HG03280 (cell line): Measurements from ENCODE around the gene PTPRD.

Source experiments
- ATAC-seq: cut with Tn5 transposase; IDR thresholded peaks from one replicate; pipeline ENCODE4 v1.9.1; 2021; ENCODE audit warnings: mild to moderate bottlenecking, moderate library complexity; ENCODE audit not compliant: unreplicated experiment

The PTPRD gene

DNA sequence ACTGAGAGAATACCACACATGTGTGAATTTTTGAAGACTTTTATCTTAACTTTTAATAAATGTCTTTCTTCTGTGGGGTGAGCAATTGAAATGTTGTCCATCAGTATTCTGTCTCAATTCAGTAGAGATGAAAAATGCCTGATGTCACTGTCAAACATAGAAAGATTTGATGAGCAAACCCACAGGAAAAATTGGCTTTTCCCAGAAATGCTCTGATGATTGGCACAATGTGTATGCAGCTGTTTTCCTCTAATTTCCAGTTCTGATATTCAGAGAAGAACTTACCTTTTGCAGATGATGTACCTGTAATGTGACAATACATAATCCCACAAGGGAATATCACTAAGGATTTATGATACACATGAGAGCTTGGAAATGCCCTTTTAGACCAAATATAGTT is 340.0 kb downstream of the PTPRD start:
- no peak for ATAC-seq

DNA sequence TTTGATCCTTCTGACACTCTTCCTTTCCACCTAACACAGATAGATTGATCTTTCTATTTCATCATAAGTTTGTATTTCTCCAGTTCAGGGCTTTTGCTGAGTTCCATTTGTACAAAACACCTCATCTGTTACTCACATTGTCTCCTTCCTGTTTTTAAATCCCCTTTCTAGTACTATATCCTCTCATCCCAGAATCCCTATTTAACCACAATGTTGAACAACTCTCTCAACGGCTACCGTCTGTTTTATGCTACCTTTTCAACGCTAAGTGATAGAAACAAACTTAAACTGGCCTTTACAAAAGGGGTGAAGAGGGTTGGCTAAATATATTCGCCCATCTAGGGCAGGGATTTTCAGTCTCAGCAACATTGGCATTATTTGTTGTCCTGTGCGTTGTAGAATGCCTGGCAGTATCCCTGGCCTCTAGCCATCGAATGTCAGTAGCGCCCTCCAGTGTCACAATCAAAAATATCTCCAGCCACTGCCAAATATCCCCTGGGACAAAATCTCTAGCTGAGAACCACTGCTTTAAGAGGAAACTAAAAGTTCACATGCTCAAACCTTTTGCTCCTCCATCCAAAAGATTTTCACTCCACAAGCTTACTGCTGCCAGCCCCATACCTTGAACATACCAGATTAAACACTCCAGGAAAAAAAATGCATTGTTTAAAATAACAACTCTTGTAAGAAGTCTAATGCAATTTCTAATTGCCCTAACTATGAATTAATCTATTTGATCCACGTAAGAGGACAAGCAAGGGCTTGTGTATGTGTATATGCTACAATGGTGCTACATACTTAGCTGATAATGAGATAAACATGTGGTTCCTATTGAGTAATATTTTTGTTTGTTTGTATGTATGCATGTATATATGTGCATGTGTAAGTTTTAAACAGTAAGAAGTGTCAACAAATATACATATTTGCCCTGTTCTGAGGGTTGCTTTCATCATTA is 344.0 kb downstream of the PTPRD start:
- no peak for ATAC-seq

DNA sequence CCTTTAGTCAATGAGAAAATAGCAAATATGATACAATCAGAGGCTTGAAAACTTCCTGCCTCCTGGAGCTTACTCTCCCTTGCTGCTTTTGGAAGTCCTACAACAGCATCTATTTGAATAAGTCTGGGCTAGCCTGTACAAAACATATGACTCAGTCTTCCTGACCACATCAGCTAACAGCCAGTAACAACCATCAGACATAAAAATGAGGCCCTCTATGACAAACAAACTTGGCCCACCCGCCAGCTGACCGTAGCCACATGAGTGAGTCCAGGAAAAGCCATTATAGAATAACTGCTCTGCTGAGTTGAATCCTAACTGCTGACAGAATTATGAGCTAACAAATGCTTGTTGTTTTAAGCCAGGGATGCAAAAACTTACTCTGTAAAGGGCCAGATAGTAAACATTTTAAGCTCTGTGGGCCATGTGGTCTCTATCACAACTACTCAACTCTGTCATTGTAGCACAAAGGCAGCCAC is 347.6 kb downstream of the PTPRD start:
- no peak for ATAC-seq

DNA sequence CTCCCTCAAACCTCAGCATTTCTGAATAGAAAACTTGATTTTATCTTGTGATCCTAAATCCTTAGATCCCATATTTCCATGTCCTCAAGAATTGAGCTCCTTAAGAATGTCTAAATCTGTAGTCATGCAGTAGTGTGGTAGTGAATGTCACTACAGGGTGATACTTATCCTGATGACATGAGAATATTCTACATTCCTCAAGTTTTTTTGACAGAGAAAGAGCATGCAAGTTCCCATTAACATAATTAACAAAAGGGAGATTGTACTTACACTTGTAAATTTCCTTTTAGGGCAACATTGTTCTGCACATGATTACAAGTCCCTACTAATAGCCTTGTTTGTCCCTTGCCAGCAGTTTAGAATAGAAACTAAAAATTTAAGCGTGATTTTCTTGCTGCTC is 352.3 kb downstream of the PTPRD start:
- no peak for ATAC-seq

DNA sequence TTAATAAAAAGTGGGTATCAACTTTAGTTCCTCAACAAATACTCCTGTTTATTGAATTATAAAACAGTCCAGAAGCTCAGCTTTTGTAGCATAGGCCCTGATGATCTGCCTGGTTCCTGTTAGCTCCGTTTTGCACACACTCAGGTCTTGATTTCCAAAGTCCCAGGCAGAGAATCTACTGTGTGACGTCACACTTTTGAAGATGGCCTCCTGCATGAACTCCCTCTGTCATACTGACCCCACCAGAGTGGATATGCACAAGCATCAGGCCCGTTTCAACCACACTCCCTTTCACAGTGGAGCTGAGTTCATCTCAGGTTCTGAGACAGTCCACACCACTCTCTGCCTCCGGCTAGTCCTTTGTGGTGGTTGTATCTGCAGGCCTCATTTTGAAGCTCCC is 353.1 kb downstream of the PTPRD start:
- no peak for ATAC-seq

DNA sequence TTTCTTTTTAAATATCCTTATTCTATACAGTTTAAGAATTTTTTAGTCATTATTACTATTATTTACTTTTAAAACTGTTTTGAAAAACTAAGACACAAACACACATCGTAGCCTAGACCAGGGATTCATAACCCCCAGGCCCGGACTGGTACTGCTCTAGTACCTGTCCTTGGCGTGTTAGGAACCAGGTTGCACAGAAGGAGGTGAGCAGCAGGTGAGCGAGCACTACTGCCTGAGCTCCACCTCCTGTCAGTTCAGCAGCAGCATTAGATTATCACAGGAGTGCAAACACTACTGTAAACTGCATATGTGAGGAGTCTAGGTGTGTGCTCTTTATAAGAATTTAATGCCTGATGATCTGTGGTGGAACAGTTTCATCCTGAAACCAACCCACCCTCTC is 357.0 kb downstream of the PTPRD start:
- ATAC-seq = no peak

DNA sequence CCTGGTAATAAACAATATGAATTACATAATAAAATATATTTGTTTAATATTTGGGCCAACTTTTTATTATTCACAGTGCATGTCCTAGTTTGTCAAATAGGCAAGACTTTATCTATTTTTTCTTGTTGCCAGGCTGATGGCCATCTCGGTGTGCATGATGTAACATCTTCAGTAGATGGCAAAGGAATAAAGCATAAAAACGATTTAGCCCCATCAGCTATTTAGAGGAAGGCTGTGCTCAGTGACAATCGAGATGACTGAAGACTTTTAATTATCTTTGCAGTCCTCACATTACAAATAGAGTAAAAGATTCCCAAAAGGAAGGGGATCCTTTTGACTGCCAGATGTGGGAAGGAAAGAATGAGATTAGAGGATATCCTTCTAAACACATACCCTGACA is 358.5 kb downstream of the PTPRD start:
- no peak for ATAC-seq

DNA sequence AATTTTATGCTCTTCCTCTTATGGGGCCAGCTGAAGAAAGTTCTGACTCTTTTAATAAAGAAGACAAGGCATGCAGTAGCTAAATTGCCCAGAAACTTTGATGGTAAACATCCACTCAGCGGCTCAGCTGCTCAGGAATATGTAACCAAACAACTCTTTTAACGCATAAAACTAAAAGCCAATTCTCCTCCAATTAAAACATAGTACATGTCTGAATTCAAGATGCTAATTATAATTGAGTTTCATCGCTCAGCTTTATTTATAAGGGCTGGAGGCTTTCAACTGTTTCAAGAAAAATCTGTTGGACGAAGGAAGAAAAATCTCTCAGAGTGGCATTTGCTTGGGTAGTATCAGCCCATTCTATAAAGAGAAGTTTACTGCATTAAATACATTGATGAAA is 359.5 kb downstream of the PTPRD start:
- no peak for ATAC-seq

DNA sequence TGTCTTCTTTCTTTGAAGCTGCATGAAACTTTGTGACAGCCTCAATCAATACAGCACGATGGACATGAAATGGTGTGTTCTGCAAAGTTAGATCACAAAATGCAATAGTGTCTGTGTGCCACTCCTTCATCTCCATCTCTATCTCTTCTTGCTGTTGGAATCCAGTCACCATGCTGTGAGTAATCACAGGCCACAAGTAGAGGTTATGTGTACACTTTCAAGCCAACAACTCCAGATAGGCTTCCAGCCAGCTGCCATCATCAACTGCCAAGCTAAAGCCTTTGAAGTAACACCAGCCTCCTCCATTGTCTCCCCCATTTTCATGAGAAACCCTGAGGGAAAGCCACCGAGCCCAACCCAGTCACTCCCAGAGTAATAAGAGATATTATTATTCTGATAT is 360.6 kb downstream of the PTPRD start:
- ATAC-seq = no peak

DNA sequence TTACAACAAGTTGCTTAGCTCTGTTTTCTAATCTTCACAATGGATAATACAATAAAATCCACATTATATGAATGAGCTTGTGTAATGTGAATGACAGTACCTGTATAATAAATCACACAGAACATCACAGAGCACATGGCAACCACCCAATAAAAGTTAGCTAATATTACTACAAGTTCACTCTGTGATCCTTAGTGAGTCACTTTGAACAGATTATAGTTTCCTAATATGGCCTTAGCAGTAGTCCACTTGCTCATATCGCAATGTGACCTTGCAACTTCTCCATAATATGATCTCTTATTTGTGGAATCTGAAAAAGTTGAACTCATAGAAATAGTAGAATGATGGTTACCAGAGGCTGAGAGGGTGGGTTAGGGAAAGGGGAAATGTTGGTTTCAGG is 361.3 kb downstream of the PTPRD start:
- no peak for ATAC-seq

DNA sequence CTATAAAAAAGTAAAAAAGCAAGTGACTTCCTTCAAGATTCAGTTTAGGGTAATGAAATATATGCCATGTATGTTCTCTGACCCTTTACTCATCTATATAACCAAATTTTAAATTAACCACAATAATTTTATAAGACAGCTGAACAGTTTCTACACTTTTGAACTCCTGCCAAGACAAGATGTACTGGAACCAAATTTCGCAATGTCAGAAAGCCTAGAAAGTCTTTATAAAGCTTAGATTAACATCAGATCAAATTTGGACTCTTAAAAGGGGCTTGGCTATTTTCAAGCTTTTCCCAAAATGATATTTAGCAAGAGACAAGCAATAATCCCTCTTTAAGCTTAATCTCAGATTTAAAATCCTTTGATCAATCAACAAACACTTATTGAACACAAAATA is 362.6 kb downstream of the PTPRD start:
- ATAC-seq = no peak

DNA sequence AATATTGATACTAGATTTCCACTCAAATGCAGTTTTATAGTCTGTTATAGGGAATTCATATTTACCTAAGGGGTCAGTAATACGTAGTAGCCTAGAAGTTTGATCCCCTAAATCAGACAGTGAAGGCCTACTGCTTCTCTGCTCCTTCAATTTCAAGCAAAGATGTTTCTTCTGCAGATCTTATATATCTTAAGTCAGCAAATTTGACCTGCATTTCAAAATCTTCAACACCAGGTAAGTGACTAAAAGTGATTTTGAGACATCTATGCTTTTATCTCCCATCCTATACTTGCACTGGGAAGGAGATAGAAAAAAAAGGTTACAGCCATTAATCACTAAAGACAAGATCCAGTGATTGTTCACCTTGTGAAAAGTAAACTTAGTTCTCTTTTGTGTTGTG is 363.9 kb downstream of the PTPRD start:
- no peak for ATAC-seq

DNA sequence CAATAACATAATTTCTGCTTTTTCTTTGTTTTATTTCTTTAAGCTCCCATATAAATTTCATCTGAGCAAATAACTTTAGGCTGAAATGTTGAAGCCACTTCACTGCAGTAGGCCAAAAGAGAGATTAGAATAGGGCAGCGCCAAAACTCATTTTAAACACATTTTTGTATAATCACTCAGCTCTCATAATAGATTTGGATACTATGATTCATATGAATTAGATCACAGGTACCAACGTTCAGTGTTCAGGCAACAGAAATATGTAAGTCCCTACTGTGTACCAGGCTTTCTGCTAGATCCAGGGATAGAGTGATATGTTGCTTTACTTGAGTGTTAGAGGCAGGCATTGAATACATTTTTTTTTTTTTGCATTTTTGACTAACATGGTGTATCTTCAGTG is 370.5 kb downstream of the PTPRD start:
- ATAC-seq = no peak

DNA sequence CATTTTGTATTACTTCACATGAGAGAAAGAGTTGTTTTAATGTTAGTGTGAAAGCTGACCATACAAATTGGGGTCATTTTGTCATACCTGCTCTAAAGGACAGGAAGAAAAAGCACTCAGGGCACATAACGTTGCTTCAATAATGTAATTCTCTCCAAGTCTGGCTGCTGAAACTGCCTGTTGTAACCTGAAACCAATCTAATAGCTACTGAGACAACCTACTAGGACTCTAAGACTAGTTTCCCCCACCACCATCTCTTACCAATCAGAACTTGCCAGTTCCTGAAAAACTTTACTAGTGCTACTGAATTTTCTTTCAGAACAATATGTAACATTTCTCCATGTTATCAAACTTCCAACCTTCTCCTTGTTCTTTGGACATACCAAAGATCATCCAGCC is 374.7 kb downstream of the PTPRD start:
- no peak for ATAC-seq

DNA sequence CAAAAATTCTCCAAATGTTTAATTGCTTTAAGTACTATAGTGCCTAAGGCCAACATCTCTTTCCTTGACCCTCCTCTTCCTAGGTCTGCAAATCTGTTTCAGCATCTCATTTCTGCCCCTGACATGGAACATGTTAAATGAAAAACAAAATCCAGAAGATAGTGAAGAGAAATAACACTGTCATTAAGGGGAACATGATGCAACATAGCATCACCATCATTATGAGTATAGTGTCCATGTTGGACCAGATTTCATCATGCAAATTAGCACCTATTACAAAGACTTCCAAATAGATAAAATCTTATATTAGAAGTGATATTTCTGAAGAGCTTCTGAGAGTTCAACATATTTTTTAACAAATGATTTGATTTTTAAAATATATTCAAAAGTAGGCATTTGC is 375.2 kb downstream of the PTPRD start:
- no peak for ATAC-seq

DNA sequence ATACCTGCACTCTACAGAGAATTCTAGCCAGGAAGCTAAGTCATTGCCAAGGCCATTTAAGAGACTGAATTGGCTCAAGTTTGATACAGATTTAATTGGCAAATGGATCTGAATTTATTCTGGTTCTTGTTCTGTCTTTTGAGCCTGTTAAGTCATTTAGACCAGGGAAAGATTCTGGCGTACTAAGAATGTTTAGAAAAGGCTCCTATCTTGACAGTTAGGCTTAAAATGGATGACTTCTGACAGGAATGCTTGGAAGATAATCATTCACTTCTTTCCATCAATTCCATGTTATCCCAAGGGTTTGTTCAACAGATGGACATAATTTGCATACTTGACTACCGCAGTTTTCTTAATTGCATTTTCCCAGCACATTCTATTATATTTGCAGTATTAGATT is 376.6 kb downstream of the PTPRD start:
- ATAC-seq = no peak

DNA sequence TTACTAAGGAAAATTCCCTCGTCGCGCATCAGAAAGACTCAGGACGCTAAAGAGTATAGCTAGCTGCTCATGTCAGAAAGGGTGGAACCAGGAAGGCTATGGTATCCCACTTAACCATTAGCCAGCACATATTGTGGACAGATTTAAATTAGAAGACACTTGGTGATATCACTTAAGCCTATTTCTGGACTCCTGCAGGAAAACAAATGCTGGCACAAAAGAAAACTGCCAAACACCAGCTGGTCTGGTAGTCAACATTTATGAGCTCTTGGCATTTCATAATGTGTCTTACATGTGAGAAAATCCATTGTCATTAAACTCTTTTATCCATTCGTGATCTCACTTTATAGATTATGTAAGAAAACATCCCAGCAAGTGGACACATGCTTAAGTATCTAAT is 377.4 kb downstream of the PTPRD start:
- ATAC-seq = no peak

DNA sequence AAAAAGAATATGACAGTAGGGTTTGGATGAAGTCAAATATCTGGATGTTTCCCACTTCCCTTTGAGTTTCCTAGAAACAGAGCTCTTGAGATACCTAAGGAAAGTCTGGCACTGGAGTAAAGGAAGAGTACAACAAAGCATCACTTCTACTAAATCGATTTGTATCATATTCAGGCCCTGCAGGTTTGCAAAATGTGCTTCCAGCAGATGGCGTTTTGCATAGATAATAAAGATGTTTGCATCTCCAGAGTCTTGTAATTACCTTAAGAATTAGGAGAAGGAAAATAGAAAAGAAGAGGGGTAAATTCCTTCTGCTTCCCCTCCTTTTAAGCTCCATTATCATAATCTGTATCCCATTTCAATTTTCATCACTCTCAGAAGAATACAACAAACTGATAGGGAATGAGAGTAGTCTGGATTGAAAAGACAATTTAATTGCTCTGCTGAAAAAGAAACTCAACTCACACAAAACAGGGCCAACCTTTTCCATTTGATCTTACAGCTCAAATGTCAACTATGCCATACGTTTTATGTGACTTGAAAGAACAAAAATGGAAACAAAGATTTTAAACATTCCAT is 380.4 kb downstream of the PTPRD start:
- ATAC-seq = no peak

DNA sequence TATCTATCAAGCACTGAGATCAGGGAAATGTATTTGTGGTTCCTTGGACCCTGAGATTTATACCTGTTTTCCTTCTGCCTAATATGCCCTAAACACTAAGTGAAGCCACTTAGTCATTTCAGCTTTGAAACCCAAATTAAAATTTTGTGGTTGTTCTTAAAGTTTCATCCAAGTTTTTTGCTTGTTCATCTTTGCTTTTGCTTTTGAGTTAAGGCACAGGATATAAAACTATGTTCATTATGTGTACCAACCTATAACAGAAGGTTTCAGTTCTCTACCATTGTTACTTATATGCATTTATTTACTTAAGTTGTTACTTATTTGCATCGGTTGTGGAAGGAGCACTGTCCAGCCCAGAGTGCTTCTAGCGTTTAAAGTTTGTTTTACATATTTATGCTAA is 382.3 kb downstream of the PTPRD start:
- ATAC-seq = no peak

DNA sequence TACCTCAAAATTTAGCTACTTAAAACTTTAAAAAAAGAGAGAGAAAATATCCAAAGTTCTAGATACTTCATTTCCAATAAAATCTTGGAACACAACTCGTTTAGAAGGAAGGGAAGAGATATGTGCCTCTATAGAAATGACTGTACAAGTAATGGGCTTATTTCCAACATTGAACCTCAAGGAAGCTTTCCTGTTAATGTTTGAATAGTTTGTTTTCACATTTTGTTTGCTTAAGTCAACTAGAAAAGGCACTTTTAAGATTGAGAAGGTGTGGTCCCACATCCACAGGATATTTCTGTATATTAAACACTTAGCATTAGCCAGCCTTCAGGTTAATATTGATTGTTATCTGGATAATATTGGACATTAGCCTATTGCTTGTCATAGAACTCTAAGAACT is 384.7 kb downstream of the PTPRD start:
- no peak for ATAC-seq

DNA sequence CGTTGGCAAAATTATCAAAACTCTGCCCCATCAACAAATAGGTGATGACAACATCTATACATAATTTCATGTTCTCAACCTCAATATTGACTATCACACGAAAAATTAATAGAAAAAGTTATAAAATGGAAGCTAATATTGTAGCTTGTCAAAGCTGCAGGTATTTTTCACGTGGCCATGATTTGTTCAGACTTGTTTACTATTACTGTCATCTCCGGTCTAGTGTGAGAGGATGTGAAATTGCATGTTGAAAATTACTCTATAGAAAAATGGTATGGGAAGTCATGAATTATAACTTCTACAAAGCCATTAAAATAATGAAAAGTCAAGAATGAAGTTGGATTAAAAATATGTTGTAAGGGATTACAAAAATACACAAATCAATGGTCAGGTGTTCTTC is 385.8 kb downstream of the PTPRD start:
- no peak for ATAC-seq

DNA sequence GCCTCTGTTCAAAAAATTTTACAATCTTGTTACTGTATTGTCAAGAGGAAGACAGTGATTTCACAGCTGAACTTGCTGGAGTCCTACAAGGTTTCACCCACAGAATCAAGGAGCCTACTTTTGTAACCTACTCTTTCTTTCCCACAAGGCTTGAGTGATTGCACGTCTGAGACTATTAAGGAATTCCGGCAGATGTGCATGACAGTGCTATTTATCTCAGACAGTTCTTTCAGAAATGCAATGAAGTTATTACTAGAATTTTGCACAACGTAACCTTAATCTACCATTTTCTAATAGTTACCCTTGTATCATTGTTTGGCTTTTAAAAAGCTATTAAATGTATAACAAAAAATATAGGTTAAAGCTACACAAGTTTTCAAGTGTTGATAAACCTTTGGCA is 400.1 kb downstream of the PTPRD start:
- ATAC-seq = no peak

DNA sequence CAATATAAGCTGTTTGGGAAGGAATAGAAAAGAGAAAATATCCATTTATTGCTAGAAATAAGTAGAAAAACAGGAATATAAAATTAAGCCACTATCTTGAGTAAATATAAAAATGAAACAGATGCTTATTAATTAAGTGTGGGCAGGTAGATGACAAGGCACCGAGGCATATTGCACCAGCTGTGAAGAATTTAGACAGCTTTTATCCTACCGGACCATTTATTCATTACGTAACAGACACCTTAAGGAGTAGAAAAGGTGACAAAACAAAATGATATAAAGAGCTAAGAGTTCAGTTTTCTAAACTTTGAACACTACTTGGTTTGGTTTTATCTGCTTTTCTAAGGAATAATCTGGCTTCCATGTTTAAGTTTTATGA is 404.1 kb downstream of the PTPRD start:
- ATAC-seq = no peak
